Ascending aorta (tissue), 2 donors: ENCODE results near the gene B3GAT3. TPM values are rescaled to one million over a fixed set of nuclear protein-coding genes. Genes with fewer than 3 reads are reported as not detected.

Experiments
- DNase-seq, 2 donors: peaks; one replicate each; pipeline ENCODE4 v3.0.0-alpha.2; 2019; ENCODE audit warnings: low spot score in 2 of 2
- H3K27ac ChIP-seq, 2 donors: fragments of 200-600 bp; sonication (generic); one replicate each; pipeline ENCODE4 v1.5.1; 2016 to 2017; ENCODE audit warnings: mild to moderate bottlenecking in 1 of 2
- H3K27me3 ChIP-seq: fragments of 200-600 bp; sonication (generic); one replicate; pipeline ENCODE4 v1.5.1; 2017
- H3K36me3 ChIP-seq, 2 donors: fragments of 200-600 bp; sonication (generic); one replicate each; pipeline ENCODE4 v1.5.1; 2016
- H3K4me1 ChIP-seq, 2 donors: fragments of 200-600 bp; sonication (generic); one replicate each; pipeline ENCODE4 v1.5.1; 2016 to 2017; ENCODE audit warnings: mild to moderate bottlenecking in 1 of 2
- H3K4me3 ChIP-seq, 2 donors: fragments of 200-600 bp; sonication (generic); one replicate each; pipeline ENCODE4 v1.5.1; 2016 to 2017; ENCODE audit warnings: mild to moderate bottlenecking in 1 of 2
- H3K9me3 ChIP-seq, 2 donors: fragments of 200-600 bp; sonication (generic); one replicate each; pipeline ENCODE4 v1.5.1; 2016
- intact Hi-C: fragments of 100-400 bp; cut with DNase I; formaldehyde crosslinking; loops from one replicate; pipeline ENCODE4 v1.15.1; 2023
- total RNA-seq: library from RNA; depleted of rRNA; stranded (reverse); fragments of >200 nt; gene quantifications from one replicate; pipeline ENCODE4 v1.1.0, GENCODE V29; 2016
- TF ChIP-seq, protein P1 (sequence below), 3 experiments: fragments of 200-600 bp in 2 of 3; fragments of 450-650 bp in 1 of 3; sonication (generic) in 2 of 3; IDR thresholded peaks; one replicate each; pipeline ENCODE4 v1.5.1; 2016 to 2019; ENCODE audit warnings: antibody characterized with exemption in 3 of 3, mild to moderate bottlenecking in 1 of 3, moderate library complexity in 1 of 3

B3GAT3 gene
- total RNA-seq: 61.3 TPM

DNA sequence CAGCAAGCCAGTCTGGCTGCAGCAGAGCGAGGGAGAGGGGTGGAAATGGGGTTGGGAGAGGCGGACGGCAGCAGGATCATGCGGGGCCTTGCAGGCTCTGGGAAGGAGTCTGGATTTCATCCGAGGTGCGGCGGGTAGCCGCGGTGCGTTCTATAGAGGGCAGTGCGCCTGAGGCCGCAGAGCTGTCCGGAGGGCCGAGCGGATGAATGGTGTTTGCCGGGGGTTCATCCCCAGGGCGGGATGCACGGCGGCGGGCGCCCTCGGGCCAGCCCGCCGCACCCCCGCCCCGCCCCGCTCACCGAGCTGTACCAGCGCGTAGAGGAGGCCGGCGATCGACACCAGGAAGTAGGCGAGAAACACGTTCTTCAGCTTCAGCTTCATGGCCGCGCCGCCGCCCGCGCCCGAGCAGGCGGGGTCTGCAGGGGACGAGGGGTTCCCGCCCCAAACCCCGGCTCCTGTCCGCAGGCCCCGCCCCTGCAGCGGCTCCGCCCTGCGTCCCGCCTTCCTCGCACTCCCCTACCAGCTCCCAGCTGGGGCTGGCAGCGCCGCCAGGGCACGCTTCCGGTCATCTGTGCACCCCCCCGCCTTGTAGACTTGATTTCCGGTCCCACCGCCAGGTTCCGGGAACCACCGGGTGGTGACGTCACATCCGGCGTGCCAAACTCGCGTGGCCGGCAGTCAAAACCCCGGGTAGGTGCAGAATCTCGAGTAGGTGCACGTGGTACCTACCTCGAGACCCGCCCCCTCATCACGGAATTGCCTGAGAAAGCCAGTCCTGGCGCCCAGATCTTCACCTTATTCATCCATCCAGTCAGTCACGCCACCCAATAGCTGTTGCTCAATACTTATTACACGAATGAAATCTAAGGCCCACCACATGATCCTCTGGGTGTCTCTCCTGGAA is at the start of gene B3GAT3:
B3GAT3 (minus strand) TSS at position 420 of the 904 bp plus-strand sequence; CDS start at position 381, 39 bp downstream.
- Histone ChIP-seq H3K36me3 (peaks cover 19 to 31% of the 10 kb centered on the region in 2 donors), H3K27me3 (no peaks in the 10 kb centered on the region), H3K4me3 (peak within 1 kb of the TSS; percentile 69 to 93), H3K27ac (peak within 1 kb of the TSS; percentile 67 to 92), H3K4me1 (peaks cover 4 to 10% of the 10 kb centered on the region in 2 donors), H3K9me3 (no peaks in the 10 kb centered on the region)
- TF ChIP-seq, protein P1, sequence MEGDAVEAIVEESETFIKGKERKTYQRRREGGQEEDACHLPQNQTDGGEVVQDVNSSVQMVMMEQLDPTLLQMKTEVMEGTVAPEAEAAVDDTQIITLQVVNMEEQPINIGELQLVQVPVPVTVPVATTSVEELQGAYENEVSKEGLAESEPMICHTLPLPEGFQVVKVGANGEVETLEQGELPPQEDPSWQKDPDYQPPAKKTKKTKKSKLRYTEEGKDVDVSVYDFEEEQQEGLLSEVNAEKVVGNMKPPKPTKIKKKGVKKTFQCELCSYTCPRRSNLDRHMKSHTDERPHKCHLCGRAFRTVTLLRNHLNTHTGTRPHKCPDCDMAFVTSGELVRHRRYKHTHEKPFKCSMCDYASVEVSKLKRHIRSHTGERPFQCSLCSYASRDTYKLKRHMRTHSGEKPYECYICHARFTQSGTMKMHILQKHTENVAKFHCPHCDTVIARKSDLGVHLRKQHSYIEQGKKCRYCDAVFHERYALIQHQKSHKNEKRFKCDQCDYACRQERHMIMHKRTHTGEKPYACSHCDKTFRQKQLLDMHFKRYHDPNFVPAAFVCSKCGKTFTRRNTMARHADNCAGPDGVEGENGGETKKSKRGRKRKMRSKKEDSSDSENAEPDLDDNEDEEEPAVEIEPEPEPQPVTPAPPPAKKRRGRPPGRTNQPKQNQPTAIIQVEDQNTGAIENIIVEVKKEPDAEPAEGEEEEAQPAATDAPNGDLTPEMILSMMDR (IDR thresholded peaks at IDR 0.05): peak in 1 of 3 experiments; percentile 1
- peak; percentile 92 to 99 for DNase-seq
- intact Hi-C loops: loop anchor here (1.0 to 2.0 kb wide), 5 partner anchors 9 to 105 kb away; partner anchors contain the start of genes GANAB, HNRNPUL2 and ROM1

DNA sequence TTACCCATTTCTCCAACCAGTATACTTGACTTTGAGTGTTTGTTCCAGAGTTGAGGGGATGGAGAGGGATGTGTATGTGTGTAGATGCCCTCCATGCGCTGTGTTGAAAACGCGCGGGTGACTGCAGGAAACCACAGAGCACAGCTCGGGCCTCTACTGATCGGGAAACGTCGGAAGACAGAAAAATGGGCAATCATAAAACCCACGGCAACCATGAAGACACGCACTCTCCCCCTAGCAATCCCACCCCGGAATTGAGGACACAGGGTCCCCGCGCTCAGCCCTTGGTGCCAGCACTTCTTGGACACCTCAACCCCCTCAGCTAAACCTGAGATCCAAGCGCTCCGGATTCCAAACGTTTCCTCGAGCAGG is 49.4 kb upstream of the B3GAT3 start:
- Histone ChIP-seq H3K4me3 (peak overlapping the region; percentile 78 to 83), H3K4me1 (peaks cover 20 to 25% of the 10 kb centered on the region in 2 donors), H3K27ac (peak overlapping the region; percentile 71 to 85), H3K36me3 (peaks cover 10 to 17% of the 10 kb centered on the region in 2 donors), H3K9me3 (no peaks in the 10 kb centered on the region), H3K27me3 (no peaks in the 10 kb centered on the region)
- intact Hi-C loops: no loop called here
- no peak for DNase-seq
- TF ChIP-seq, protein P1 (IDR thresholded peaks at IDR 0.05): no peak

DNA sequence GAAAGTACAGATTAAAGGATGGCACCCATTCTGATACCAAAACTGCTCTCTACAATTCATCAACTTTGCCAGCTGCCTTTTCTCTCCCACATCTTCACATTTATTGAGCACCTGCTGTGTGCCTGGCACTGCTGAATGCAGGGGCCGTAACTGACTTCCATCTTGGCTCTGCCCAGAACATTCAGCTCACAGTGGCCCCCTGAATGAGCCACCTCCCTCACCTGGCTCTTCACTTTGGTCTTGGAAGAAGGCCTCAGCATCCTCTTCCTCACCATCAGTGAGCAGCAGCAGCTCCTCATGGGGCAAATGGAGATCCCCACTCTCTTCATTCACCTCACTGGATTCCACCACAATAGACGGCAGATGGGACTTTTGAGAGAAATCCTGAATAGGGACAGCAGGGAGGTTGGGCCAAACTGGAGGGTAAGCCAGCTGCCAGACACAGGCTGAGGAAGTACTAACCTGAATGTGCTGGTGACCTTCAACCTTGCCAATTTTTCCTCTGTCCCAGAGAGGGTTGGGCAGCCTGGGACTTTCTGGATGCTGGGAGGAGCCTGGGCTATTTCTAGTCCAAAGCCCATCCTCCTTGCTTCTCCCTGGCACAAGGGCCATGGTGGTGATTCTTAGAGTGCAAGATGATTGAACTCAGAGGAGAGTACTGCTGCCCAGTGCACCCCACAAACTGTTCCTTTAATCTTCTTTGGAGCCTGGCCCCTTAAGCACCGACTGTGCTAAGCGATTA is 47.8 kb upstream of the B3GAT3 start:
- DNase-seq: no peak
- Histone ChIP-seq H3K4me1 (peaks cover 20 to 29% of the 10 kb centered on the region in 2 donors), H3K27me3 (no peaks in the 10 kb centered on the region), H3K4me3 (no peak overlapping the region), H3K27ac (no peak overlapping the region), H3K9me3 (no peaks in the 10 kb centered on the region), H3K36me3 (peaks cover 0 to 8% of the 10 kb centered on the region in 2 donors)
- intact Hi-C loops: no loop called here
- TF ChIP-seq, protein P1 (IDR thresholded peaks at IDR 0.05): no peak

DNA sequence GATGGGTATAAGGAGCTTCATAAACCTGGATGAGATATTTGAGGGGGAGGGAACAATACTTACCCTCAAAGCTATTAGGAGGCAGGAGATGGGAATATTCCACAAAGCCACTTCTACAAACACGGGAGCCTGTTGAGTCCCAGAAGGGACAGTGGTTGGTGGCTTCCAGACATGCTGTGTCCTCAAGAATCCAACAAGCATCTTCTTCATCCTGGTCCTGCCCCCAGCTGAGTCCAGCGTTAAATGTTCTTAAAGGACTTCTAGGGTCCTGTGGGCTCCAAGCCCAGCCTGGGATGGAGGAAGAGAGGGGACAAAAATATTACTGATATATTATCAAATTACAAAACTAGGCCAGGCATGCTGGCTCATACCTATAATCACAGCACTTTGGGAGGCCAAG is 45.7 kb upstream of the B3GAT3 start:
- Histone ChIP-seq H3K27ac (no peak overlapping the region), H3K4me1 (peaks cover 16 to 23% of the 10 kb centered on the region in 2 donors), H3K4me3 (no peak overlapping the region), H3K9me3 (no peaks in the 10 kb centered on the region), H3K27me3 (no peaks in the 10 kb centered on the region), H3K36me3 (peaks cover 3 to 8% of the 10 kb centered on the region in 2 donors)
- DNase-seq: no peak
- intact Hi-C loops: no loop called here
- TF ChIP-seq, protein P1 (IDR thresholded peaks at IDR 0.05): no peak

DNA sequence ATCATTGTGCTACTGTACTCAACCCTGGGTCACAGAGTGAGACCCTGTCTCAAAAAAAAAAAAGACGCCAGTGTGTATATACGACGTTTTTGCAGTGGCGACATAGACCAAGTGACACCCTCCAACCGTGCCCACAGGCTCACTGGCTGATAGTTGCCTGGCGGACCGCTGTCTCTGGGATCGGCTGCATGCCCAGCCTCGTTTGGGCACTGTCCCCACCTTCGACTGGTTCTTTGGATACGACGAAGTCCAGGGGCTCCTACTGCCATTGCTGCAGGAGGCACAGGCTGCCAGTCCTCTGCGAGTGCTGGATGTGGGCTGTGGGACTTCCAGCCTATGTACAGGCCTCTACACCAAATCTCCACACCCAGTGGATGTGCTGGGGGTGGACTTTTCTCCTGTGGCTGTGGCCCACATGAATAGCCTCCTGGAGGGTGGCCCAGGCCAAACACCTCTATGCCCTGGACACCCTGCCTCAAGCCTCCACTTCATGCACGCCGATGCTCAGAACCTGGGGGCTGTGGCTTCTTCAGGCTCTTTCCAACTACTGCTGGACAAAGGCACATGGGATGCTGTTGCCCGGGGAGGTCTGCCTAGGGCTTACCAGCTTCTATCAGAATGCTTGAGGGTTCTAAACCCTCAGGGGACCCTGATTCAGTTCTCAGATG is 44.6 kb upstream of the B3GAT3 start:
- intact Hi-C loops: no loop called here
- Histone ChIP-seq H3K36me3 (peaks cover 3 to 11% of the 10 kb centered on the region in 2 donors), H3K9me3 (no peaks in the 10 kb centered on the region), H3K4me3 (peak overlapping the region; percentile 71 to 93), H3K27ac (peak overlapping the region; percentile 80 to 89), H3K4me1 (peaks cover 15 to 23% of the 10 kb centered on the region in 2 donors), H3K27me3 (no peaks in the 10 kb centered on the region)
- no peak for DNase-seq
- TF ChIP-seq, protein P1 (IDR thresholded peaks at IDR 0.05): no peak
